HL-60/S4 treated with retinoic acid at 250 ng/mL for 4 days and 3 days (cell line): Measurements from ENCODE around the gene TMPRSS4.

Source experiments
- in situ Hi-C: fragments of 300-500 bp; cut with MboI; formaldehyde crosslinking; loops from 2 replicates; pipeline ENCODE4 v1.7.0; 2022; ENCODE audit warnings: low sequenced_read_pairs

TMPRSS4 gene

GRCh38 chr11:118128310-118128709 lies 51.4 kb downstream of the TMPRSS4 start:
- in situ Hi-C loops = no loop called here

GRCh38 chr11:118128721-118129470 lies 52.0 kb downstream of the TMPRSS4 start:
- in situ Hi-C loops = no loop called here

- in situ Hi-C loops = no loop called here
These were observed 52.7 kb downstream of the TMPRSS4 start for GRCh38 chr11:118129471-118130172.

- in situ Hi-C loops = no loop called here
These were observed 55.7 kb downstream of the TMPRSS4 start for GRCh38 chr11:118132385-118133151.

GRCh38 chr11:118133816-118134215 lies 56.9 kb downstream of the TMPRSS4 start:
- in situ Hi-C loops = no loop called here

GRCh38 chr11:118135051-118135795 lies 58.3 kb downstream of the TMPRSS4 start:
- in situ Hi-C loops = no loop called here

GRCh38 chr11:118135796-118136165 lies 58.9 kb downstream of the TMPRSS4 start:
- in situ Hi-C loops = no loop called here

GRCh38 chr11:118136341-118136740 lies 59.5 kb downstream of the TMPRSS4 start:
- in situ Hi-C loops = no loop called here

- in situ Hi-C loops = no loop called here
These were observed 59.9 kb downstream of the TMPRSS4 start for GRCh38 chr11:118136801-118137200.

GRCh38 chr11:118138839-118139420 lies 62.1 kb downstream of the TMPRSS4 start:
- in situ Hi-C loops = no loop called here

GRCh38 chr11:118139578-118139977 lies 62.7 kb downstream of the TMPRSS4 start:
- in situ Hi-C loops = no loop called here

GRCh38 chr11:118142081-118142480 lies 65.2 kb downstream of the TMPRSS4 start:
- in situ Hi-C loops = no loop called here

GRCh38 chr11:118142809-118143208 lies 65.9 kb downstream of the TMPRSS4 start:
- in situ Hi-C loops = no loop called here

GRCh38 chr11:118143661-118144185 lies 66.8 kb downstream of the TMPRSS4 start:
- in situ Hi-C loops = no loop called here

GRCh38 chr11:118144301-118145268 lies 67.7 kb downstream of the TMPRSS4 start:
- in situ Hi-C loops = no loop called here

- in situ Hi-C loops = no loop called here
These were observed 68.7 kb downstream of the TMPRSS4 start for GRCh38 chr11:118145285-118146227.

GRCh38 chr11:118146554-118146953 lies 69.7 kb downstream of the TMPRSS4 start:
- in situ Hi-C loops = no loop called here

GRCh38 chr11:118147502-118147901 lies 70.6 kb downstream of the TMPRSS4 start:
- in situ Hi-C loops = no loop called here
